Activated T-helper 17 cell treated with anti-CD3 and anti-CD28 coated beads, Interleukin-2, amount 50 U/mL, for 72 hours (primary cell): ENCODE results near the gene MED15. TPM values are rescaled to one million over a fixed set of nuclear protein-coding genes. Genes with fewer than 3 reads are reported as not detected.

Source experiments
- ATAC-seq: fragments of 150-1000 bp; cut with Tn5 transposase; replicated peaks from 2 replicates; pipeline ENCODE4 v1.10.0; 2021; ENCODE audit warnings: mild to moderate bottlenecking, moderate library complexity
- H3K27ac Mint-ChIP-seq: one replicate; pipeline ENCODE4 v1.8.0; 2022; ENCODE audit warnings: mixed read lengths
- H3K27me3 Mint-ChIP-seq: one replicate; pipeline ENCODE4 v1.8.0; 2022; ENCODE audit warnings: mixed read lengths
- H3K36me3 Mint-ChIP-seq: one replicate; pipeline ENCODE4 v1.8.0; 2022; ENCODE audit warnings: low read depth, mild to moderate bottlenecking, mixed read lengths
- H3K4me1 Mint-ChIP-seq: one replicate; pipeline ENCODE4 v1.8.0; 2022; ENCODE audit warnings: mixed read lengths
- H3K4me3 Mint-ChIP-seq: one replicate; pipeline ENCODE4 v1.8.0; 2022; ENCODE audit warnings: mild to moderate bottlenecking, mixed read lengths
- H3K9me3 Mint-ChIP-seq: one replicate; pipeline ENCODE4 v1.8.0; 2022; ENCODE audit warnings: mixed read lengths
- total RNA-seq, 2 donors: library from RNA; stranded (reverse); gene quantifications; one replicate each; pipeline ENCODE4 v1.2.3, GENCODE V29; 2022

Gene MED15
- total RNA-seq, 2 donors from 2014 or later = 115 to 118 TPM

DNA sequence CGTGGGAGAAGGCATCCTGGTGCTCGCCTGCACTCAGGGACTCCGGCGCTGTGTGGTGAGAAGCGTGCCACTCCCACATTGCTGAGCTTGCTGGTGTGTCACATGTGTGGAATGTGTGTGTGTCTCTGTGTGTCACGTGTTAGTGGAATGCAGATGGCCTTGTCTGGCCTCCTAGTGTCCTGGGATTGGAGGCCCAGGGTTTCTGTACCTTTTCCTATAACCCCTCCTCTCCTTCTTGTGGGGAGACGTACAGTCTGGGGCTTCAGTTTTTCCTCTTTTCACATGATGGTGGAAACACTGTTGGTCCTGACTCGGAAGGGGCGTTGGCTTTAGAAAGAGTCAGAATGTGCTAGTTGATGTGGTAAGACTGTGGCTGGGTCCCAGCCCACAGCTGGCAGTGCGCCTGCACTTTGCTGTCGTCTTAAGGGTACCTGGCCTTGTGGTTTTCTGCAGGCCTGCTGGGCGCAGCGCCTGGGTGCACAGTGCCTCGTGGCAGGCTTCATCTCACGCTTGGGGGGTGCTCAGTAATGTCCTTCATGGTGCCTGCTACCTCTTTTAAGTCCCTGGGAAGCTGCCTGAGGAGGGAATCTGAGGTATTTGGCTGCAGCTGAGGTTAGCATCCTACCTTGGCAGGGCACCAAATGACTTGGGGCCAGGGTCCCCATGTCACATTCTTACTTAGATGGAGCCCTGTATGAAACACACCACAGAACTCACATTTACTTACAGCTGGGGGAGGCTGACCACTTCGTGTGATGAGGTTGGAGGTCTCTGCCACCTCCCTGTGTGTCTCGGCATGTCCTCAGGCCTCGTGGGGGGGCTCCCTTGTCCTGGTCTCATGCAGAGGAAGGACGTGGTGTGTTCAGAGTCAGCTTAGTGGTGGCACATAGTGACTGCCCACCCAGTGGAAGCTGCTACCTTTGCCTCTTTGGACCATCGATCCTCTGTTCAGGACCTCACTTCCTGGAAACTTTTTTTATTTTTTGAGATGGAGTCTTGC, 61.9 kb downstream of the MED15 start:
- H3K4me1 Mint-ChIP-seq = peaks cover 37% of the 10 kb centered on the region
- no peaks in the 10 kb centered on the region for H3K9me3 Mint-ChIP-seq
- no peaks in the 10 kb centered on the region for H3K27me3 Mint-ChIP-seq
- peak; percentile 81 for ATAC-seq
- H3K36me3 Mint-ChIP-seq = peaks cover 99% of the 10 kb centered on the region
- H3K27ac Mint-ChIP-seq = peak overlapping the region; percentile 59
- H3K4me3 Mint-ChIP-seq = peak overlapping the region; percentile 62

DNA sequence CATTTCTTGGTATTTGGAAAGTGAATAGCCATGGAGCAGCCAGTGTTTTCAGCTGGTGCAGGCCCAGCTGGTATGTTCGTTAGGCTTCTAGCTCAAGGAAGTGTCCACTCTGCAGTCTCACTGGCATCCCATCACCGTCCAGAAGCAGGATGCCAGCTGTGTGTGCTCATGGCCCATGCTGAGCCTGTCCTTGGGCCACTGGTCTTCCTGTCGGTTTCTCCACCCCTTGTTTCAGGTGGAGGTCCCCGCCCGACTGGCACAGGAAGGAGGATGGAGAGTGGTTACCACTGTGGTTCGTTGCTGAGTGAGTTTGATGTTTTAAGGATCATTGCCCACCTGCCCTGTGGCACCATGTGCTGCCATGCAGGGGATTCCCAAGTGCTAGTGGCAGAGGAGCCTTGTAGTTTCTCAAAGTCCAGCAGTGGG, 63.7 kb downstream of the MED15 start:
- Mint-ChIP-seq H3K9me3 (no peaks in the 10 kb centered on the region), H3K27me3 (no peaks in the 10 kb centered on the region), H3K27ac (no peak overlapping the region), H3K36me3 (peaks cover 99% of the 10 kb centered on the region), H3K4me3 (no peak overlapping the region), H3K4me1 (peaks cover 28% of the 10 kb centered on the region)
- ATAC-seq = no peak

DNA sequence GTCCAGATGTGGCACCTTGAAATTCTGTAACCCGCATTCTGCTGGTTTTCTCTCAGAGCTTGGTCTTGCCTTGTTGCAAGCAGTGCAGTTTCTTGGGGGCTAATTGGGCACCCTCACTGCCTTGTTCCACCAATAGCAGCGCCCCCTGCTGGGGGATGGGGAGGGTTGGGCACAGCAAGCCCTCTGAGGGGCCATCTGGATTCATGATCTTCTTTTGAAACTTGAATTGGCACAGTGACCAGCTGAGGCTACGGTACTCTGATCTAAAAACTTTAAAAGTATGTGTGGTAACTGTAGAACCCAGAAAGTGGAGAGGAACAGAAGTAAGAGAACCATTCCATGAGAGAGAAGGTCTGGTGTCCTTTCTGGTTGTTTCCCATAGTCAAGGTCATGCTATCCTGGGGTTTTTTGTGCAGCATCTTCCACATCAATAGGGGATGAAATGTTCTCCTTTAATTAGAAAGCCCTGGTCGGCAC, 64.2 kb downstream of the MED15 start:
- ATAC-seq = no peak
- Mint-ChIP-seq H3K9me3 (no peaks in the 10 kb centered on the region), H3K27me3 (no peaks in the 10 kb centered on the region), H3K36me3 (peaks cover 99% of the 10 kb centered on the region), H3K27ac (no peak overlapping the region), H3K4me1 (peaks cover 26% of the 10 kb centered on the region), H3K4me3 (peak overlapping the region; percentile 10)

DNA sequence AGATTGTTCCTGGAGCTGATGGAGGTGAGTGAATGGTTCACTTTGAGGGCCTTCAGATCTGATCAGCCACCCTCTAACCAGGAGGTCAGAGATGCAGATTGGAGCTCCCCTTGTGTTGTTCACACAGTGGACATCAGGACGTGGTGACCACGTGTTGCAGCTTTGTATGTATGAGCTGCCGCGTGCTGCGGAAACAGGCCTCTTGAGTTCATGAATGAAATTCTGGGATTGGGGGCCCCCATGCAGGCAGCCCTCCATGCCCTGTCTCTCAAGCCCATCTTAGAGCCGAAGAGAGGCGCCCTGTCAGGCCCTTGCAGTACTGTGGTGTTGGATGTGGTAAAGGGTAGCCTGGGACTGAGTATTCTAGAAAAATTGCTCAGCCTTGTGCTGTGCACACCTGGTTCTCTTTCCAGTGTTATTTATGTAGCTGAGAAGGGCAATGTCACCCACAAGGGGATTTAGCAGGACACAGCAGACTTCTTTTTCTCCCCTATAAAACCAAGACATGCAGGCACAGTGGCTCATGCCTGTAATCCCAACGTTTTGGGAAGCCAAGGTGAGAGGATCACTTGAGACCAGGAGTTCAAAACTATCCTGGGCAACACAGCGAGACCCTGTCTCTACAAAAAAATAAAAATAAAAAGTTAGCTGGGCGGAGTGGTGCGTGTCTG, 64.9 kb downstream of the MED15 start:
- Mint-ChIP-seq H3K27me3 (no peaks in the 10 kb centered on the region), H3K36me3 (peaks cover 95% of the 10 kb centered on the region), H3K4me3 (peak overlapping the region; percentile 10), H3K9me3 (no peaks in the 10 kb centered on the region), H3K4me1 (peaks cover 19% of the 10 kb centered on the region), H3K27ac (no peak overlapping the region)
- ATAC-seq = no peak

DNA sequence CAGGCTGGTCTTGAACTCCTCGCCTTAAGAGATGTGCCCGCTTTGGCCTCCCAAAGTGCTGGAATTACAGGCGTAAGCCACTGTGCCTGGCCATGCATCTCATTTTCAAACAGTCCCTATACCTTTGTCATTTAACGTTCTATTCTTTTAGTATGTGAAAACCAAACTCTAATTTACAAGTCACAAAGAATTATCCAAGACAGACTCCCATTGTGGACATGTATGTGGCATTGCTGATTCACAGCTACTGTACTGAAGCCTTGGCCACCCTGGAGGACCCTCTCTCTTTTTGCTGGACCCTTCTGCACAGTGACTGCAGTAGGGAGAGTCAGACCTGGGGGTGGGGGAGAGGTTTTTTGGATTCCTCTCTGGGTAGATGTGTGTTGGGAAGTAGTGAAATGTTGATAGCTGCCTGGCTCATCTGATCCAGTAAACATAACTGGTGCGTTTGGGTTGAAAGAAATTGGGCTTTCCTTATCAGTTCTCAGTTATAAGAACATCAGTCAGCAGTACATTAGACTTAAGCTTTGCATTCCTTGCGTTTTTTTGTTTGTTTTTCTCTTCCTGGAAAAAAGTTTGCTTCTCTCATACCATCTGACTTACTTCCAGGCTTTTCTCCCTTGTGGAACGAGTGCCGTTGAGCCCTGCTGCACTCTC, 65.9 kb downstream of the MED15 start:
- Mint-ChIP-seq H3K27me3 (no peaks in the 10 kb centered on the region), H3K4me3 (no peak overlapping the region), H3K4me1 (peaks cover 19% of the 10 kb centered on the region), H3K36me3 (peaks cover 95% of the 10 kb centered on the region), H3K27ac (peak overlapping the region; percentile 58), H3K9me3 (no peaks in the 10 kb centered on the region)
- no peak for ATAC-seq

DNA sequence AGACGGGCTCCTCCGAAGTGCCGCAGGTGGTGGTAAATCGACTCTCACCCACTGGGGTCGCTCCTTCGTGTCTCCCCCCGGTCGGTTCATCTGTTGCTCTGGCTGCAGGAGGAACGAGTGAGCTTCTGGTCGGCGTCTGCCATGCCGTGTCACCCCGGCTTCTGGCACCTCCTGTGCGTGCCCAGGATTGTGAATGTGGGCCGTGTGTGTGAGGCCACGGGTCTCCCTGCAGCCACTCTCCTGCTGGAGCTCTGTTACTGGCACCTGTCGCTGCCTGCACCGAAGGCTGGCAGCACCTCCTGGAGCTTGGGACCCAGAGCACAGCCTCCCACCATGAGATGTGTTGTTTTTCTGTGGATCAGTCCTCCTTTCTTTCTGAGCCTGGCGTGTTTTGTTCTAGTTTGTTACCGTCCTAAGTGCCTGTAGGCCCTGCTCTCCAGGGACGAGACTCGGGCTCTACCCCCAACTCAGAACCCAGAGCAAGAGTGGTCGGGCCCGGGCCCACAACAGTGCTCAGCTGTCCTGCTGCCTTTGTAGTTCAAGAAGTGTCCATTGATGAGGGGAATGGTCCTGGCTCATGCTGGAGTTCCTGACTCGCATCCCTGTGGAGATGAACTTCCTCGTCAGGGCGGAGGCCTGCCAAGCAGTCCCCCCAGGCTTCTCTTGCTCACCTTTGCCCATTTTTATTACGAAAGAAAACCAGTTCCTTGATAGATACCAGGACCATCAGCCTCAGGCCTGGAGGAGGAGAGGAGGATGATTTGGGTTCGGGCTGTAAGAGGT, 66.6 kb downstream of the MED15 start:
- Mint-ChIP-seq H3K4me3 (no peak overlapping the region), H3K4me1 (peaks cover 16% of the 10 kb centered on the region), H3K36me3 (peaks cover 94% of the 10 kb centered on the region), H3K9me3 (no peaks in the 10 kb centered on the region), H3K27ac (peak overlapping the region; percentile 58), H3K27me3 (no peaks in the 10 kb centered on the region)
- ATAC-seq = no peak

DNA sequence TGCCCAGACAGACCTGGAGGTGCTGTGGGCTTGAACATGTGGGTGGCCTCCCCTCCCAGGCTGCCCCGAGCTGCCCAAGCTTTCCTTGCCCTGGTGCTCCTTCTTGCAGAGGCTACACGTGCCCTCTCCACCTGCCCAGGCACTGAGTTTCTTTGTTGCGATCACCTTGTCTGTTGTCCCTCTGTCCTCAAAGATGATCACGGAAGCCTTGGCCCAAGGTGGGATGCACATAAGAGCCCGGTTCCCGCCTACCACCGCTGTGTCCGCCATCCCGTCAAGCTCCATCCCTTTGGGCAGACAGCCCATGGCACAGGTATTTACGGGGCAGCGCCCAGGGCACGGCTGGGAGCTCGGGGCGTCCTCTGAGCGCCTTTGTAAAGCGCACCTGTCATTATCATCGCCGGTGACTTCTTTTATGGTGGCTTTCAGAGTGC, 67.5 kb downstream of the MED15 start:
- Mint-ChIP-seq H3K9me3 (no peaks in the 10 kb centered on the region), H3K4me3 (no peak overlapping the region), H3K27ac (no peak overlapping the region), H3K36me3 (peaks cover 88% of the 10 kb centered on the region), H3K4me1 (peaks cover 9% of the 10 kb centered on the region), H3K27me3 (no peaks in the 10 kb centered on the region)
- ATAC-seq = no peak

DNA sequence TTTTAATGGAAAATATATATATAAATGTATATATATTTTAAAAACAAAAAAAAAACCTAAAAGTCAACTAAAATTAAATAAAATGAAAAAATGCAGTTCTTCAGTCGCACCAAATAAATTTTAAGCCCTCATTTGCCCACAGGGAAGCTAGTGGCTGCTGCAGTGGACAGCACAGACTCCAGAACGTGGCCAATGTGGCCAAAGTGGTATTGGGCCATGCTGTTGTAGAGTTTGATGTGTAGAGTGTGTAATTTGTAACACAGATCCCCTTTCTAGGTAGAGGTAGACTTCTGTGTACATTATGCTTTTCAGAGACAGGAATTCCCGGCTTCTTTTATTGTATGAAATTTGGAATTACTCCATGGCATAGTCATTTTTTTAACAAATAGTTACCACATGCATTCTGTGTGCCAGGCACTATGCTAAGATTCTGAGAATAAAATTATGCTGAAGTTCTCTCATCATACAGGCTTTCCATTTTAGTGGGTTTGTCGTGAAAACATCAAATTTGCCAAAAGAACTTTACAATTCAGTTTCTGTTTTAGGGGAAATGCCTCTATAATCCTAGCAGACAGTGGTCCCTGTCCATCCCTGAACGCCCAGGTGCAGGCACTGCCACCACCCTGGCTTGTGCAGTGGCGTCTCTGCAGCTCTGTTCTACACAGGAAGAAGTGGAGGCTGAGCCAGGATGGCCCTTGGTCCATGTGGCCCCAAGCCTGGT, 68.5 kb downstream of the MED15 start:
- no peak overlapping the region for H3K27ac Mint-ChIP-seq
- no peaks in the 10 kb centered on the region for H3K9me3 Mint-ChIP-seq
- ATAC-seq = no peak
- H3K27me3 Mint-ChIP-seq = no peaks in the 10 kb centered on the region
- H3K4me1 Mint-ChIP-seq = peaks cover 9% of the 10 kb centered on the region
- no peak overlapping the region for H3K4me3 Mint-ChIP-seq
- H3K36me3 Mint-ChIP-seq = peaks cover 83% of the 10 kb centered on the region

DNA sequence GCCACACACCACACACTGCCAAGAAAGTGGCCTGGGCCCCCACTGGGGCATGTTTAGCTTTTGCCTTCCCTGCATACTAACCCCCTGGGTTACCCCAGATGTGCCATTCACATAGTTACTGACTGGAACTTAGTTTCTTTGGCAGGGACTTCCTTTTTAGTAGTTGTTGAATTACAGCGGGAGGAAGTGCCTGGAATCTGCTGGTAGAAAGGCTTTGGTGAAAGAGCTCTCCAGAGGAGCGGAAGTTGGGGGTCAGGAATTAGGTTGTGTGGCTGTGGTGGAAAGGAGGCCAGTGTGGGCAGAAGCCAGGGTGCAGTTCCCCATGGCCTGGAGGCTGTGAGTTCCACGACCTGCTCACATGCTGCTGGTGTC, 69.0 kb downstream of the MED15 start:
- Mint-ChIP-seq H3K27ac (no peak overlapping the region), H3K4me3 (no peak overlapping the region)
- ATAC-seq = no peak

DNA sequence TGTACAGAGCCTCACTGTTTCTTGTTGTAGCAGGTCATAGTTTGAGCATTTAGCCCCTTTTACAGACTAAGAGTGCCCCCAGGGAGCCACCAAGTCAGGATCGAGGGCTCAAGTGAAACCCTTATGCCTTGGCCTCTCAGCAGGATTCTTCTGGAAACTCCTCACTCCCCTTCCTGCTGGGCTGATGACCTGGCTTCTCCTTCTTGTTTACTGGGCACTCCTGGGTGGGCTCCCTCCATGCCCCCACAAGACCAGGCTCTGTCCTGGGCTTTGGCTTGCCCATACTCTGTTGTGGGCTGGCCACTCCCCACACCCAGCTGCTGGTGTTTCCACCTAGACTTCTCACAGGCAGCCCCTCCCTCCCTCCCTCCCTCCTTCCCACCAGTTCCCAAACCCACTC, 69.6 kb downstream of the MED15 start:
- Mint-ChIP-seq H3K4me1 (peaks cover 5% of the 10 kb centered on the region), H3K27ac (no peak overlapping the region), H3K9me3 (no peaks in the 10 kb centered on the region), H3K27me3 (no peaks in the 10 kb centered on the region), H3K4me3 (no peak overlapping the region), H3K36me3 (peaks cover 71% of the 10 kb centered on the region)
- ATAC-seq = no peak

More for the DNA sequence above, 69.0 kb downstream of the MED15 start:
- H3K9me3 Mint-ChIP-seq = no peaks in the 10 kb centered on the region
- H3K27me3 Mint-ChIP-seq = no peaks in the 10 kb centered on the region
- H3K36me3 Mint-ChIP-seq = peaks cover 77% of the 10 kb centered on the region
- H3K4me1 Mint-ChIP-seq = peaks cover 9% of the 10 kb centered on the region

DNA sequence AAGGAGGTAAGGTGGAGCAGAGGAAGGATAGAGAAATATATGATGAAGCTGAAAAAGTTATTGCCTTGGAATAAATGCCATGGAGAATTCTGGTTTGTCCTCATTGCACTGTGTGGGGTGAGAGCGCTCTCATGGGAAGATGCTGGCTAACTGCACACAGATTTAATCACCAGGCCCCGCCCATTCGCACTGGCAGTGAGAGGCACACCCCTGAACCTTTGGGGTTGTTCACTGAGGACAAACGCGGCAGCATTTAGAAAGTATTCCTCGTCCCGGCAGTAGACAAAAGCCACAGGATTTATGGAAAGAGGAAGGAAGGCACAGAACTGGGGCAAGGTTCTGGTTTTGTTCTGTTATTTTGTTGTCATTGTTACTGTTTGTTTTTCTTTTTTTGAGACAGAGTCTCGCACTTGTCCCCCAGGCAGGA, 70.2 kb downstream of the MED15 start:
- no peak for ATAC-seq
- no peaks in the 10 kb centered on the region for H3K27me3 Mint-ChIP-seq
- peaks cover 4% of the 10 kb centered on the region for H3K4me1 Mint-ChIP-seq
- H3K27ac Mint-ChIP-seq = no peak overlapping the region
- H3K4me3 Mint-ChIP-seq = no peak overlapping the region
- no peaks in the 10 kb centered on the region for H3K9me3 Mint-ChIP-seq
- H3K36me3 Mint-ChIP-seq = peaks cover 66% of the 10 kb centered on the region

DNA sequence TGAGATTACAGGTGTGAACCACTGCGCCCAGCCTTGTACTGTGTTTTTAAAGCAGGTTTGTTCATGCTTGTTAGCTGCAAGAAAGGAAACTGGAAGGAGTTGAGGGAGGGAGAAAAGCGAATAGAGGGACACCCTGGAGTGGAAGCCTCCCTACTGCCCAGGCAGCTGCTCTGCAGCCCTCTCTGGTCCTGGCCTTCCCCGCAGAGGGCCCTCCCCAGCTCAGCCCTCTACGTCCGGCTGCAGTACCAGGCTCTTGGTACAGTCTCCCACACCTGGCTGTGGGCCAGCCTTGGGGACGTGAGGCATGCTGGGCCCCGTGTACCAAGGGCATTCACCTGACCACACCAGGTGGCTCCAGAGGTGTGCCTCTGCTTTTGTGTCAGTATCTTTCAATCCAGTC, 70.8 kb downstream of the MED15 start:
- no peaks in the 10 kb centered on the region for H3K9me3 Mint-ChIP-seq

DNA sequence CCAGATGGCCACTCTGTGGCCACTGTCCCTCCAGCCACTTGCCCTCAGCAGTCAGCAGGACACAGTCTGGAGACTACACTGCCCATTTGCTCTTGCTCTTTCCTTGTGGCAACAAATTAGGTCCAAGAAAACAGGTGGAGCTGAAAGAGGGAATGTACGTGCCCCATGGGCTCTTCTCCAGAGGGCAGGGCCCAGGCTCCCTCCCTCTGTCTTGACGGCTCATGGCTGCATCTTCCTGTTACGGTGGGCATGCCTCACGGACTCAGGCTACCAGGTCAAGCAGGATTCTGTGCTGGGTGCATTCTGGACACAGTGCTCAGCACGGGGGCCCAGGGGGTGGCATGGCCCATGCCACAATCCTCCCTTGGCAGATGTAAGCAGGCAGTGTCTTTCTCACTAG, 71.3 kb downstream of the MED15 start:
- peaks cover 4% of the 10 kb centered on the region for H3K4me1 Mint-ChIP-seq
- no peaks in the 10 kb centered on the region for H3K27me3 Mint-ChIP-seq
- no peak for ATAC-seq
- H3K36me3 Mint-ChIP-seq = peaks cover 67% of the 10 kb centered on the region
- no peak overlapping the region for H3K4me3 Mint-ChIP-seq
- no peak overlapping the region for H3K27ac Mint-ChIP-seq
- no peaks in the 10 kb centered on the region for H3K9me3 Mint-ChIP-seq

More for the DNA sequence above, 70.8 kb downstream of the MED15 start:
- Mint-ChIP-seq H3K4me3 (no peak overlapping the region), H3K27me3 (no peaks in the 10 kb centered on the region), H3K4me1 (peaks cover 4% of the 10 kb centered on the region), H3K36me3 (peaks cover 67% of the 10 kb centered on the region), H3K27ac (no peak overlapping the region)
- ATAC-seq = no peak
